HEK293 (cell line): ENCODE results near the gene LAMTOR3.

Experiments used
- CTCF ChIA-PET: fragments of 350-600 bp; formaldehyde crosslinking; extraction: SDS; loops from one replicate; lab custom pipeline; 2021; ENCODE audit warnings: antibody characterized with exemption; lab: Yijun Ruan, JAX
- POLR2A ChIA-PET: fragments of 300-600 bp; formaldehyde crosslinking; extraction: SDS; loops from one replicate; lab custom pipeline; 2020; ENCODE audit warnings: antibody characterized with exemption, inconsistent platforms; lab: Yijun Ruan, JAX
- H3K27ac ChIP-seq: fragments of 200-500 bp; sonication (Bioruptor generic); 2 replicates; pipeline ENCODE4 v1.5.1; 2014; ENCODE audit warnings: low read depth, low read length, control low read depth, inconsistent platforms; ENCODE audit errors: extremely low read depth
- H3K36me3 ChIP-seq, 2 experiments: fragments of 200-500 bp in 1 of 2; sonication (Bioruptor generic) in 1 of 2; 1 replicate in 1 of 2; 2 replicates in 1 of 2; pipeline ENCODE4 v1.5.1; 2014 to 2017; ENCODE audit warnings: inconsistent platforms in 2 of 2, low read length in 2 of 2; ENCODE audit not compliant: control insufficient read depth in 2 of 2, insufficient read depth in 1 of 2
- H3K4me1 ChIP-seq: fragments of 200-500 bp; sonication (Bioruptor generic); 2 replicates; pipeline ENCODE4 v1.5.1; 2014; ENCODE audit warnings: mild to moderate bottlenecking, low read length, inconsistent platforms; ENCODE audit not compliant: control insufficient read depth, insufficient read depth
- H3K4me3 ChIP-seq: 2 replicates; pipeline ENCODE4 v1.5.1; 2011; ENCODE audit warnings: low read depth, mild to moderate bottlenecking, control low read depth, low read length, moderate library complexity
- H3K9me3 ChIP-seq: fragments of 200-500 bp; sonication (Bioruptor generic); 2 replicates; pipeline ENCODE4 v1.5.1; 2014; ENCODE audit warnings: low read depth, low read length, inconsistent platforms; ENCODE audit not compliant: control insufficient read depth, insufficient read depth
- FEZF1 ChIP-seq: fragments of 450-650 bp; formaldehyde crosslinking; IDR thresholded peaks from 2 replicates; pipeline ENCODE4 v1.5.1; 2016; ENCODE audit warnings: missing biosample characterization, missing genetic modification characterization
- GLIS1 ChIP-seq: fragments of 450-650 bp; formaldehyde crosslinking; IDR thresholded peaks from 2 replicates; pipeline ENCODE4 v1.5.1; 2016; ENCODE audit warnings: missing biosample characterization, missing genetic modification characterization
- INSM2 ChIP-seq: fragments of 450-650 bp; formaldehyde crosslinking; IDR thresholded peaks from 2 replicates; pipeline ENCODE4 v1.5.1; 2016; ENCODE audit warnings: missing biosample characterization, missing genetic modification characterization
- PATZ1 ChIP-seq: fragments of 450-650 bp; formaldehyde crosslinking; IDR thresholded peaks from 2 replicates; pipeline ENCODE4 v1.5.1; 2016; ENCODE audit warnings: missing biosample characterization, missing genetic modification characterization
- SETDB1 ChIP-seq: IDR thresholded peaks from one replicate; pipeline ENCODE4 v1.6.1; 2017; ENCODE audit warnings: mild to moderate bottlenecking, low read length, moderate library complexity, mixed read lengths; ENCODE audit not compliant: insufficient read length
- SP2 ChIP-seq: fragments of 450-650 bp; formaldehyde crosslinking; IDR thresholded peaks from 2 replicates; pipeline ENCODE4 v1.5.1; 2016; ENCODE audit warnings: missing biosample characterization, missing genetic modification characterization
- WT1 ChIP-seq: fragments of 450-650 bp; formaldehyde crosslinking; IDR thresholded peaks from 2 replicates; pipeline ENCODE4 v1.5.1; 2016; ENCODE audit warnings: missing biosample characterization, missing genetic modification characterization
- ZBTB49 ChIP-seq: fragments of 450-650 bp; formaldehyde crosslinking; IDR thresholded peaks from 2 replicates; pipeline ENCODE4 v1.5.1; 2016; ENCODE audit warnings: missing biosample characterization, missing genetic modification characterization, low read depth
- ZFP37 ChIP-seq: fragments of 450-650 bp; formaldehyde crosslinking; IDR thresholded peaks from 2 replicates; pipeline ENCODE4 v1.5.1; 2016; ENCODE audit warnings: missing biosample characterization, missing genetic modification characterization
- ZNF146 ChIP-seq: fragments of 450-650 bp; formaldehyde crosslinking; IDR thresholded peaks from 2 replicates; pipeline ENCODE4 v1.5.1; 2016; ENCODE audit warnings: missing biosample characterization, missing genetic modification characterization
- ZNF155 ChIP-seq: fragments of 450-650 bp; formaldehyde crosslinking; IDR thresholded peaks from 2 replicates; pipeline ENCODE4 v1.5.1; 2016; ENCODE audit warnings: missing biosample characterization, missing genetic modification characterization
- ZNF157 ChIP-seq: fragments of 450-650 bp; formaldehyde crosslinking; IDR thresholded peaks from 2 replicates; pipeline ENCODE4 v1.5.1; 2016; ENCODE audit warnings: missing biosample characterization, missing genetic modification characterization
- ZNF211 ChIP-seq: fragments of 450-650 bp; formaldehyde crosslinking; IDR thresholded peaks from 2 replicates; pipeline ENCODE4 v1.5.1; 2016; ENCODE audit warnings: low read depth, missing biosample characterization, missing genetic modification characterization
- ZNF274 ChIP-seq, 2 experiments: fragments of 200-500 bp in 1 of 2; fragments of 450-650 bp in 1 of 2; sonication (Bioruptor generic) in 1 of 2; formaldehyde crosslinking in 1 of 2; IDR thresholded peaks; 2 replicates each; pipeline versions ENCODE4 v1.5.1 to v1.6.1; 2014 to 2016; ENCODE audit warnings: borderline replicate concordance in 1 of 2, inconsistent platforms in 1 of 2, low read length in 1 of 2, missing biosample characterization in 1 of 2, missing genetic modification characterization in 1 of 2
- ZNF335 ChIP-seq: fragments of 450-650 bp; formaldehyde crosslinking; conservative IDR thresholded peaks from 2 replicates; pipeline ENCODE4 v1.5.1; 2016; ENCODE audit warnings: missing biosample characterization, missing genetic modification characterization
- ZNF391 ChIP-seq: fragments of 450-650 bp; formaldehyde crosslinking; IDR thresholded peaks from 2 replicates; pipeline ENCODE4 v1.5.1; 2016; ENCODE audit warnings: low read depth, missing biosample characterization, missing genetic modification characterization, borderline replicate concordance
- ZNF433 ChIP-seq: fragments of 450-650 bp; formaldehyde crosslinking; IDR thresholded peaks from 2 replicates; pipeline ENCODE4 v1.5.1; 2016; ENCODE audit warnings: missing biosample characterization, missing genetic modification characterization, low read depth
- ZNF510 ChIP-seq: fragments of 450-650 bp; formaldehyde crosslinking; IDR thresholded peaks from 2 replicates; pipeline ENCODE4 v1.5.1; 2018; ENCODE audit warnings: mild to moderate bottlenecking, missing genetic modification characterization, missing biosample characterization; ENCODE audit not compliant: insufficient replicate concordance
- ZNF530 ChIP-seq: fragments of 450-650 bp; formaldehyde crosslinking; IDR thresholded peaks from 2 replicates; pipeline ENCODE4 v1.5.1; 2016; ENCODE audit warnings: low read depth, missing biosample characterization, missing genetic modification characterization
- ZNF548 ChIP-seq: fragments of 450-650 bp; formaldehyde crosslinking; IDR thresholded peaks from 2 replicates; pipeline ENCODE4 v1.5.1; 2016; ENCODE audit warnings: missing biosample characterization, missing genetic modification characterization
- ZNF571 ChIP-seq: fragments of 450-650 bp; formaldehyde crosslinking; IDR thresholded peaks from 2 replicates; pipeline ENCODE4 v1.5.0; 2017; ENCODE audit warnings: missing biosample characterization, missing genetic modification characterization
- ZNF621 ChIP-seq: fragments of 450-650 bp; formaldehyde crosslinking; IDR thresholded peaks from 2 replicates; pipeline ENCODE4 v1.5.1; 2017; ENCODE audit warnings: missing biosample characterization, missing genetic modification characterization
- ZNF623 ChIP-seq: fragments of 450-650 bp; formaldehyde crosslinking; IDR thresholded peaks from 2 replicates; pipeline ENCODE4 v1.5.1; 2016; ENCODE audit warnings: missing biosample characterization, missing genetic modification characterization
- ZNF76 ChIP-seq: fragments of 450-650 bp; formaldehyde crosslinking; IDR thresholded peaks from 2 replicates; pipeline ENCODE4; 2016; ENCODE audit warnings: low read depth, missing biosample characterization, missing genetic modification characterization, borderline replicate concordance
- ZNF791 ChIP-seq: fragments of 450-650 bp; formaldehyde crosslinking; IDR thresholded peaks from 2 replicates; pipeline ENCODE4 v1.5.1; 2016; ENCODE audit warnings: missing biosample characterization, missing genetic modification characterization
- ZNF837 ChIP-seq: fragments of 450-650 bp; formaldehyde crosslinking; IDR thresholded peaks from 2 replicates; pipeline ENCODE4 v1.5.1; 2016; ENCODE audit warnings: missing biosample characterization, missing genetic modification characterization
- ZNF843 ChIP-seq: fragments of 450-650 bp; formaldehyde crosslinking; IDR thresholded peaks from 2 replicates; pipeline ENCODE4 v1.5.1; 2016; ENCODE audit warnings: missing biosample characterization, missing genetic modification characterization
- ZSCAN30 ChIP-seq: fragments of 450-650 bp; IDR thresholded peaks from 2 replicates; pipeline ENCODE4 v1.5.1; 2018; ENCODE audit warnings: missing biosample characterization, mild to moderate bottlenecking, missing genetic modification characterization, moderate library complexity
- TF ChIP-seq, protein P1 (sequence below): fragments of 450-650 bp; formaldehyde crosslinking; IDR thresholded peaks from 2 replicates; pipeline ENCODE4 v1.5.1; 2017; ENCODE audit warnings: missing biosample characterization, missing genetic modification characterization
- TF ChIP-seq, protein P2 (sequence below): fragments of 450-650 bp; formaldehyde crosslinking; IDR thresholded peaks from 2 replicates; pipeline ENCODE4 v1.5.1; 2016; ENCODE audit warnings: missing biosample characterization, missing genetic modification characterization

Gene LAMTOR3

GRCh38 chr4:99843413-99843812, 50.8 kb downstream of the LAMTOR3 start (continued):
- TF ChIP-seq ZBTB49 (tag by site-specific recombination): no peak
- no peak for TF ChIP-seq ZNF146 (tag by site-specific recombination)
- TF ChIP-seq, all 188 proteins: peak for 0

DNA sequence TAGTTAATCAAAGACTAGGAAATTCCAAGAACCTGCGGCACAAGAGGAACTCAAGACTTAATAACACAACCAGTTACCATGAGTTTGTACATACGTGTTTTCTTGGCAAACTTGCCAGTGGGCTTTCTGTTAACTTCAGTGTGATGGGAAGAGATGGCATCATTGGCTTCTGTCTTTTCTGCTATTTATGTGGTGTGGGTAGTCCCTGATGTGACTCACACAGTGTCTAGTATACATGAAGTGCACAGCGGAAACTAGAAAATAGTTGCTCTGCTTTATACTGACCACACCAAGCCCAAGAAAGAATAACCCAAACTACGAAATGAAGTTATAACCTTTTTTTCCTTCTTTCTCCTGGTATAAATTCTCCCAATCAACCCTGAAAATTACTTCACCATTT, 53.1 kb downstream of the LAMTOR3 start:
- no peak overlapping the region for H3K4me3 ChIP-seq
- H3K27ac ChIP-seq: no peak overlapping the region
- H3K36me3 ChIP-seq: no peaks in the 10 kb centered on the region
- H3K4me1 ChIP-seq: no peaks in the 10 kb centered on the region
- CTCF ChIA-PET: no interaction called here
- POLR2A ChIA-PET: no interaction called here
- TF ChIP-seq ZNF623 (tag by site-specific recombination) (no peak), ZNF335 (no peak), ZSCAN30 (no peak), PATZ1 (tag by site-specific recombination) (no peak), WT1 (no peak)
- no peaks in the 10 kb centered on the region for H3K9me3 ChIP-seq

DNA sequence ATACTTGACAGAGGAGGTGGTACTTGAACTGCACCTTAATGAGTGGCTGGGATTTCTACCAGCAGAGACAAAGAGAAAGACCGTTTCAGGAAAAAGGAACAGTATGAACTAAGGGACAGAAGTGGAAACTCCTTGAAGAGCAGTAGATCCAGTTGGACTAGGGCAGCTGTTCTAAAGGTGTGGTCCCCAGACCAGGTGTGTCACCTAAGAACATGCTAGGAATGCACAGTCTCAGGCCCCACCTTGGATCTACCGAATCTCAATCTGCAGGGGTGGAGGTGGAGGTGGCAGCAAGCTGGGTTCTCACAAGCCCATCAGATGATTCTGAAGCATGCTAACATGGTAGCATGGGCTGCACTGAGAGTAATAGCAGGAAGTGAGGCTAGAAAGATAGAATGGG, 55.3 kb downstream of the LAMTOR3 start:
- H3K4me3 ChIP-seq: no peak overlapping the region

DNA sequence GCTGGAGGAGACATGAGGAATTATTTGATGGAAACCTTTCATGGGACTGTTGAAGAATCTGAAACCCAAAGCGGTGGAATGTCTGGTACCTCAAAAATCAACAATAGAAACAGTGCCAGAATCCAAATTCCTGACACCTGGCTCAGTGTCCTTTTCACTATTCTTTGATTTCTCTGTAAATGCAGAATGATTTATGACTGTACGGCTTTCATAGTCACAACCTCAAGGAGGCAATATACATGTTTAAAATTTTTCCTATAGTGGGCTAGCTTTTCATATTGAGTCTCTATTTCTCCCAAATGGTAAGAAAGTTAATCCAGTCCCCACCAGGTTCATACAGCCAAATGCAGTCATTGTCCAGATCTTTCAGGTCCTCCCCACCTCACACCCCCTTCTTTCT, 58.3 kb downstream of the LAMTOR3 start:
- H3K4me3 ChIP-seq: no peak overlapping the region
- H3K27ac ChIP-seq: no peak overlapping the region
- POLR2A ChIA-PET: no interaction called here
- CTCF ChIA-PET: no interaction called here
- H3K9me3 ChIP-seq: no peaks in the 10 kb centered on the region
- H3K36me3 ChIP-seq: no peaks in the 10 kb centered on the region
- no peaks in the 10 kb centered on the region for H3K4me1 ChIP-seq
- no peak for TF ChIP-seq ZNF433 (tag by site-specific recombination)
- no peak for TF ChIP-seq GLIS1
- TF ChIP-seq, protein P1, sequence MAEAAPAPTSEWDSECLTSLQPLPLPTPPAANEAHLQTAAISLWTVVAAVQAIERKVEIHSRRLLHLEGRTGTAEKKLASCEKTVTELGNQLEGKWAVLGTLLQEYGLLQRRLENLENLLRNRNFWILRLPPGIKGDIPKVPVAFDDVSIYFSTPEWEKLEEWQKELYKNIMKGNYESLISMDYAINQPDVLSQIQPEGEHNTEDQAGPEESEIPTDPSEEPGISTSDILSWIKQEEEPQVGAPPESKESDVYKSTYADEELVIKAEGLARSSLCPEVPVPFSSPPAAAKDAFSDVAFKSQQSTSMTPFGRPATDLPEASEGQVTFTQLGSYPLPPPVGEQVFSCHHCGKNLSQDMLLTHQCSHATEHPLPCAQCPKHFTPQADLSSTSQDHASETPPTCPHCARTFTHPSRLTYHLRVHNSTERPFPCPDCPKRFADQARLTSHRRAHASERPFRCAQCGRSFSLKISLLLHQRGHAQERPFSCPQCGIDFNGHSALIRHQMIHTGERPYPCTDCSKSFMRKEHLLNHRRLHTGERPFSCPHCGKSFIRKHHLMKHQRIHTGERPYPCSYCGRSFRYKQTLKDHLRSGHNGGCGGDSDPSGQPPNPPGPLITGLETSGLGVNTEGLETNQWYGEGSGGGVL (tag by site-specific recombination): no peak
- TF ChIP-seq ZSCAN30: no peak
- no peak for TF ChIP-seq ZNF621 (tag by site-specific recombination)
- no peak for TF ChIP-seq INSM2 (tag by site-specific recombination)

More for the DNA sequence above, 55.3 kb downstream of the LAMTOR3 start:
- CTCF ChIA-PET: no interaction called here
- Histone ChIP-seq H3K4me1 (no peaks in the 10 kb centered on the region), H3K27ac (no peak overlapping the region)
- no peak for TF ChIP-seq ZNF274 (IDR thresholded peaks at IDR 0.05; ENCODE audit: low read length)
- no peak for TF ChIP-seq ZNF274 (tag by site-specific recombination; IDR thresholded peaks at IDR 0.05; ENCODE audit: borderline replicate concordance)
- TF ChIP-seq, protein P2, sequence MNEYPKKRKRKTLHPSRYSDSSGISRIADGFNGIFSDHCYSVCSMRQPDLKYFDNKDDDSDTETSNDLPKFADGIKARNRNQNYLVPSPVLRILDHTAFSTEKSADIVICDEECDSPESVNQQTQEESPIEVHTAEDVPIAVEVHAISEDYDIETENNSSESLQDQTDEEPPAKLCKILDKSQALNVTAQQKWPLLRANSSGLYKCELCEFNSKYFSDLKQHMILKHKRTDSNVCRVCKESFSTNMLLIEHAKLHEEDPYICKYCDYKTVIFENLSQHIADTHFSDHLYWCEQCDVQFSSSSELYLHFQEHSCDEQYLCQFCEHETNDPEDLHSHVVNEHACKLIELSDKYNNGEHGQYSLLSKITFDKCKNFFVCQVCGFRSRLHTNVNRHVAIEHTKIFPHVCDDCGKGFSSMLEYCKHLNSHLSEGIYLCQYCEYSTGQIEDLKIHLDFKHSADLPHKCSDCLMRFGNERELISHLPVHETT (tag by site-specific recombination): no peak
- no peak for TF ChIP-seq ZNF391 (tag by site-specific recombination)
- TF ChIP-seq ZNF211 (tag by site-specific recombination): no peak
- TF ChIP-seq ZNF548: no peak
- TF ChIP-seq ZNF571 (tag by site-specific recombination): no peak
- no peak for TF ChIP-seq ZFP37 (tag by site-specific recombination)
- TF ChIP-seq ZNF621 (tag by site-specific recombination): no peak
- TF ChIP-seq SP2 (tag by site-specific recombination): no peak
- no peak for TF ChIP-seq ZNF530 (tag by site-specific recombination)
- TF ChIP-seq ZNF791 (tag by site-specific recombination): no peak
- no peak for TF ChIP-seq FEZF1
- TF ChIP-seq ZNF837 (tag by site-specific recombination): no peak
- TF ChIP-seq ZNF843 (tag by site-specific recombination): no peak
- TF ChIP-seq ZNF157 (tag by site-specific recombination): no peak
- no peak for TF ChIP-seq ZNF155 (tag by site-specific recombination)
- TF ChIP-seq ZNF510 (tag by site-specific recombination): no peak
- TF ChIP-seq ZNF76: no peak
- no peak for TF ChIP-seq SETDB1
- TF ChIP-seq, all 188 proteins: peak for 0
- H3K9me3 ChIP-seq: no peaks in the 10 kb centered on the region
- POLR2A ChIA-PET: no interaction called here
- H3K36me3 ChIP-seq: no peaks in the 10 kb centered on the region
